Trophoblast cell (in vitro differentiated cells and primary cell): Measurements from ENCODE around the gene COL19A1.

ENCODE experiments used
- DNase-seq, 2 donors: peaks; one replicate each; pipeline ENCODE4 v3.0.0-alpha.2; 2016
- H2AFZ ChIP-seq: 2 replicates; pipeline ENCODE4 v1.6.1; 2013; ENCODE audit warnings: low read length, moderate library complexity, mild to moderate bottlenecking; ENCODE audit not compliant: insufficient read depth, poor library complexity
- H2AK5ac ChIP-seq: 2 replicates; pipeline ENCODE4 v1.6.1; 2013; ENCODE audit warnings: mild to moderate bottlenecking, low read length
- H2BK120ac ChIP-seq: 2 replicates; pipeline ENCODE4 v1.6.1; 2013; ENCODE audit warnings: low read length, mild to moderate bottlenecking, moderate library complexity; ENCODE audit not compliant: insufficient read depth, poor library complexity
- H2BK12ac ChIP-seq: 2 replicates; pipeline ENCODE4 v1.6.1; 2013; ENCODE audit warnings: mild to moderate bottlenecking, low read length, moderate library complexity
- H2BK5ac ChIP-seq: 2 replicates; pipeline ENCODE4 v1.6.1; 2013; ENCODE audit warnings: low read length, low read depth, moderate library complexity, mild to moderate bottlenecking; ENCODE audit not compliant: poor library complexity
- H3K14ac ChIP-seq: 2 replicates; pipeline ENCODE4 v1.6.1; 2013; ENCODE audit warnings: mild to moderate bottlenecking, low read length
- H3K18ac ChIP-seq: 2 replicates; pipeline ENCODE4 v1.6.1; 2013; ENCODE audit warnings: mild to moderate bottlenecking, low read length
- H3K23ac ChIP-seq: 2 replicates; pipeline ENCODE4 v1.6.1; 2013; ENCODE audit warnings: low read length
- H3K27ac ChIP-seq: 2 replicates; pipeline ENCODE4 v1.5.1; 2013; ENCODE audit warnings: low read depth, mild to moderate bottlenecking, inconsistent platforms, low read length, moderate library complexity
- H3K27me3 ChIP-seq: 2 replicates; pipeline ENCODE4 v1.6.1; 2013; ENCODE audit warnings: inconsistent platforms, mild to moderate bottlenecking, low read length, moderate library complexity; ENCODE audit not compliant: insufficient read depth
- H3K36me3 ChIP-seq, 2 experiments: 1 replicate in 1 of 2; 2 replicates in 1 of 2; pipeline ENCODE4 v1.6.1; 2013; ENCODE audit warnings: low read length in 2 of 2, mild to moderate bottlenecking in 2 of 2, moderate library complexity in 1 of 2; ENCODE audit not compliant: insufficient read depth in 2 of 2, control insufficient read depth in 1 of 2
- H3K4ac ChIP-seq: 2 replicates; pipeline ENCODE4 v1.6.1; 2013; ENCODE audit warnings: low read depth, mild to moderate bottlenecking, low read length, moderate library complexity
- H3K4me1 ChIP-seq, 2 experiments: 1 replicate in 1 of 2; 2 replicates in 1 of 2; pipeline ENCODE4 v1.6.1; 2013; ENCODE audit warnings: low read length in 2 of 2, mild to moderate bottlenecking in 2 of 2, moderate library complexity in 1 of 2; ENCODE audit not compliant: insufficient read depth in 2 of 2, control insufficient read depth in 1 of 2
- H3K4me2 ChIP-seq: 2 replicates; pipeline ENCODE4 v1.6.1; 2013; ENCODE audit warnings: inconsistent platforms, mild to moderate bottlenecking, low read length, moderate library complexity
- H3K4me3 ChIP-seq: 2 replicates; pipeline ENCODE4 v1.5.1; 2013; ENCODE audit warnings: mild to moderate bottlenecking, low read depth, low read length, inconsistent platforms
- H3K79me1 ChIP-seq: one replicate; pipeline ENCODE4 v1.6.1; 2013; ENCODE audit warnings: low read length
- H3K79me2 ChIP-seq: 2 replicates; pipeline ENCODE4 v1.6.1; 2013; ENCODE audit warnings: low read length, mild to moderate bottlenecking; ENCODE audit not compliant: control insufficient read depth, insufficient read depth, poor library complexity
- H3K9ac ChIP-seq: 2 replicates; pipeline ENCODE4 v1.6.1; 2013; ENCODE audit warnings: mild to moderate bottlenecking, low read length
- H3K9me3 ChIP-seq: 2 replicates; pipeline ENCODE4 v1.6.1; 2013; ENCODE audit warnings: low read depth, mild to moderate bottlenecking, control low read depth, inconsistent platforms, low read length; ENCODE audit not compliant: insufficient read depth
- H4K12ac ChIP-seq: 2 replicates; pipeline ENCODE4 v1.6.1; 2013; ENCODE audit warnings: low read depth, mild to moderate bottlenecking, low read length, moderate library complexity
- H4K8ac ChIP-seq: 2 replicates; pipeline ENCODE4 v1.6.1; 2013; ENCODE audit warnings: low read depth, mild to moderate bottlenecking, low read length, moderate library complexity
- H4K91ac ChIP-seq: one replicate; pipeline ENCODE4 v1.6.1; 2013; ENCODE audit warnings: low read depth, mild to moderate bottlenecking, low read length, moderate library complexity
- WGBS: extraction: QIAGEN DNeasy Blood & Tissue Kit; methylation state at CpG from one replicate; pipeline ENCODE4 v1.1.7; 2013; ENCODE audit warnings: missing lambda C conversion rate; ENCODE audit not compliant: insufficient read length, insufficient coverage; ENCODE audit errors: extremely low coverage; 5-methylcytosine and 5-hydroxymethylcytosine counted together

Gene COL19A1

GRCh38 chr6:69980624-69981023, 114.3 kb downstream of the COL19A1 start:
- Histone ChIP-seq H3K79me1 (no peaks in the 10 kb centered on the region), H3K79me2 (no peaks in the 10 kb centered on the region), H3K9me3 (no peaks in the 10 kb centered on the region), H3K23ac (no peak overlapping the region), H2AFZ (no peak overlapping the region), H3K9ac (no peak overlapping the region), H3K18ac (no peak overlapping the region), H2AK5ac (no peak overlapping the region), H3K36me3 (no peaks in the 10 kb centered on the region), H4K12ac (no peak overlapping the region), H3K4me3 (no peak overlapping the region), H3K4ac (no peak overlapping the region), H4K8ac (no peak overlapping the region), H2BK120ac (no peak overlapping the region), H4K91ac (no peak overlapping the region), H3K4me2 (no peak overlapping the region), H2BK12ac (no peak overlapping the region), H2BK5ac (no peak overlapping the region), H3K14ac (no peak overlapping the region), H3K4me1 (peaks cover 0 to 1% of the 10 kb centered on the region in 2 experiments), H3K27ac (no peak overlapping the region), H3K27me3 (no peaks in the 10 kb centered on the region)
- no peak for DNase-seq
- WGBS: no CpG with 5 or more reads among the region's 2 CpGs

GRCh38 chr6:69984506-69984905, 118.2 kb downstream of the COL19A1 start:
- Histone ChIP-seq H3K23ac (no peak overlapping the region), H2BK120ac (no peak overlapping the region), H2BK5ac (no peak overlapping the region), H3K27ac (no peak overlapping the region), H2AK5ac (no peak overlapping the region), H3K4me2 (no peak overlapping the region), H3K4ac (no peak overlapping the region), H3K79me2 (no peaks in the 10 kb centered on the region), H3K27me3 (no peaks in the 10 kb centered on the region), H4K8ac (no peak overlapping the region), H3K9me3 (no peaks in the 10 kb centered on the region), H2BK12ac (no peak overlapping the region), H3K4me3 (no peak overlapping the region), H2AFZ (no peak overlapping the region), H3K36me3 (no peaks in the 10 kb centered on the region), H4K91ac (no peak overlapping the region), H3K79me1 (no peaks in the 10 kb centered on the region), H3K14ac (no peak overlapping the region), H3K18ac (no peak overlapping the region), H4K12ac (no peak overlapping the region), H3K4me1 (no peaks in the 10 kb centered on the region), H3K9ac (no peak overlapping the region)
- no peak for DNase-seq
- WGBS: no CpG with 5 or more reads among the region's 3 CpGs

- Histone ChIP-seq H3K9ac (no peak overlapping the region), H3K18ac (no peak overlapping the region), H2AK5ac (no peak overlapping the region), H2AFZ (no peak overlapping the region), H3K4ac (no peak overlapping the region), H4K12ac (no peak overlapping the region), H3K9me3 (no peaks in the 10 kb centered on the region), H3K27ac (no peak overlapping the region), H3K79me2 (no peaks in the 10 kb centered on the region), H3K27me3 (no peaks in the 10 kb centered on the region), H4K91ac (no peak overlapping the region), H3K14ac (no peak overlapping the region), H3K4me1 (no peaks in the 10 kb centered on the region), H3K79me1 (no peaks in the 10 kb centered on the region), H2BK12ac (no peak overlapping the region), H3K23ac (no peak overlapping the region), H3K4me3 (no peak overlapping the region), H3K4me2 (no peak overlapping the region), H3K36me3 (no peaks in the 10 kb centered on the region), H4K8ac (no peak overlapping the region), H2BK5ac (no peak overlapping the region), H2BK120ac (no peak overlapping the region)
- DNase-seq: no peak
- WGBS: no CpG with 5 or more reads among the region's 1 CpG
These were observed 118.8 kb downstream of the COL19A1 start for GRCh38 chr6:69985180-69985579.

- H4K12ac ChIP-seq: no peak overlapping the region
- H2AK5ac ChIP-seq: no peak overlapping the region
- no peak overlapping the region for H4K91ac ChIP-seq
- no peak overlapping the region for H4K8ac ChIP-seq
- no peak overlapping the region for H2AFZ ChIP-seq
- no peak overlapping the region for H3K27ac ChIP-seq
- H3K4ac ChIP-seq: no peak overlapping the region
- no peak for DNase-seq
- no peaks in the 10 kb centered on the region for H3K4me1 ChIP-seq
- no peaks in the 10 kb centered on the region for H3K27me3 ChIP-seq
- no peaks in the 10 kb centered on the region for H3K79me1 ChIP-seq
- H2BK5ac ChIP-seq: no peak overlapping the region
- no peak overlapping the region for H3K14ac ChIP-seq
- H3K36me3 ChIP-seq: no peaks in the 10 kb centered on the region
- no peaks in the 10 kb centered on the region for H3K79me2 ChIP-seq
- no peak overlapping the region for H2BK120ac ChIP-seq
- H3K23ac ChIP-seq: no peak overlapping the region
- no peak overlapping the region for H3K18ac ChIP-seq
- H3K9me3 ChIP-seq: no peaks in the 10 kb centered on the region
- H2BK12ac ChIP-seq: no peak overlapping the region
- no peak overlapping the region for H3K9ac ChIP-seq
- H3K4me3 ChIP-seq: no peak overlapping the region
- H3K4me2 ChIP-seq: no peak overlapping the region
- no CpG with 5 or more reads among the region's 2 CpGs for WGBS
These were observed 121.2 kb downstream of the COL19A1 start for GRCh38 chr6:69987550-69987949.
